NCI-H146 (cell line): Measurements from ENCODE around the gene TMEM120B.
"Not testable (repeated sequence)": the region's sequence is repeated elsewhere in the genome, so short reads cannot be mapped to it uniquely, and the experiment has no call there.

Experiments
- DNase-seq: peaks from one replicate; lab custom pipeline; 2025; lab: John Stamatoyannopoulos, UW

TMEM120B gene

DNA sequence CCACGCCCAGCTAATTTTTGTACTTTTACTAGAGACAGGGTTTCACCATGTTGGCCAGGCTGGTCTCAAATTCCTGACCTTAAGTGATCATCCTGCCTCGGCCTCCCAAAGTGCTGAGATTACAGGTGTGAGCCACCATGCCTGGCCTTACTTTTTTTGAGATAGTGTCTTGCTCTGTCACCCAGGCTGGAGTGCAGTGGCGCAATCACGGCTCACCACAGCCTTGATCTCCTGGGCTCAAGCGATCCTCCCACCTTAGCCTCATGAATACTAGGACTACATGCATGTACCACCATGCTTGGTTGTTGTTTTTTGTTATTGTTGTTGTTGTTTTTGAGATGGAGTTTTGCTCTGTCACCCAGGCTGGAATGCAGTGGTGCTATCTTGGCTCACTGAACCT lies 33.0 kb downstream of the TMEM120B start:
- DNase-seq: not testable (repeated sequence)

DNA sequence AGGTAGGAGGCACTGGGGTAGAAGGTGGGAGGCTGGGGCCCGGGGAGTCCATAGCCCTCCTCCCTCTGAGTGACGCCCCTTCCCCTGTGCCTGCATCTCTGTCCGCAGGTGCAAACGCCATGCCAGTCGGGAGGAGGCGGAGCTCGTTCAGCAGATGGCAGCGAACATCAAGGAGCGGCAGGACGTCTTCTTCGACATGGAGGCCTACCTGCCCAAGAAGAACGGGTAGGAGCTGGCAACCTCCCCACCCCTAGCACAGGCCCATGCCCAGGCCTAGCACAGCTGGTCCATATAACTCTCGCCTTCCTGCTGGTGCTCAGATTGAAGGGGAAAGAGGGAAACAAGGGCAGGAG lies 35.6 kb downstream of the TMEM120B start:
- DNase-seq: no peak

DNA sequence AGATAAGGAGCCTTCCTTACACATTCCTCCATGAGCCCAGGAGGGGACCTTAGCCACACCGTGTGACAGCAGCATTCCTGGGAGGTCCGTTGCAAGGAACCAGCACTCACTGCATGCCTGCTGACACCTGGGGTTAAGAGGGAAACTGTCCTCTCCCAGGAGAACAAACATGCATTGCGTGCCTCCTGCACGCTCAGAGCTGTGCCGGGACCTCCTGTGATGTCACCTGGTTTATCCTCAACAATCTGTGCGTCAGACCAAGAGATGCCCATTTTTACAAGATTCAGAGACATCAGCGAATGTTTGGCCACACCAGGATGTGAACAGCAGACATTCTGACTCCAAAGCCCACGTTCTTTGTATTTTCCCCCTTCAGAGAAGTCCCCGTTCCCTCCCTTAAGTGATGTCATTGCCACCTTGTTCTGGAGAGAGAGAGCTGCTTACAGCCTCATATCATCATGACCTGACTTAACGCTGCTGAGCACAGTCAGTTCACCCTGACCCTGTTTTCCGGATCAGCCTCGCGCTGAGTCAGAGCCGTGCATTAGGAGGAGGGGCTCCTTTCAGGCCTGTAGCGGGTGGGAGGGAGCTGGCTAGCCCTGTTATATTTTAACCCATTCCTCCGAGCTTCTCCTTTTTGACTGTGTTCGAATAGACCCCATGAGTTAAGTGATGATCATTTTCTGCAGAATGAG lies 36.2 kb downstream of the TMEM120B start:
- no peak for DNase-seq

DNA sequence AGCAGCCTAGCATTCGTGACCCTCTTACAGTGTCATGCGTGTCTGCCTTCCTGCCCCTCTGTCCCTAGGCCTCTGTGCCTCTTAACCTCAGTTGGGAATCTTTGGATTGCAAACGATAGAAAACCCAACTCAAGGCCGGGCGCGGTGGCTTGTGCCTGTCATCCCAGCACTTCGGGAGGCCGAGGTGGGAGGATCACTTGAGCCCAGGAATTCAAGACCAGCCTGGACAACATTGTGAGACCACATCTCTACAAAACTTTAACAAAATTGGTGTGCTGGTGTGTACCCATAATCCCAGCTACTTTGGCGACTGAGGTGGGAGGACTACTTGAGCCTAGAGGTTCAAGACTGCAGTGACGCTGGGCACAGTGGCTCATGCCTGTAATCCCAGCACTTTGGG lies 36.7 kb downstream of the TMEM120B start:
- DNase-seq: no peak

DNA sequence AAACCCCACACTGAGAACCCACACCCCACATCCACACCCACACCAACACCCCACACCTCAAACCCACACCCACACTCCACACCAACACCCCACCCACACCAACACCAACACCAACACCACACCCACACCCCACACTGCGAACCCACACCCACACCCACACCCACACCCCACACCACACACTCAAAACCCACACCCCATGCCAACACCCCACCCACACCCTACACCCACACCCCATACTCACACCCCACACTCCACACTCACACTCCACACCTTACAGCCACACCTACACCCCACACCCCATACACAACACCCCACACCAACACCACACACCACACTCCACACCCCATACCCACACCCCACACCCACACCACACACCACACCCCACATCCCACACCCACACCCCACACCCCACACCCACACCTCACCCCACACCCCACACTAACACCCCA lies 38.0 kb downstream of the TMEM120B start:
- no peak for DNase-seq

DNA sequence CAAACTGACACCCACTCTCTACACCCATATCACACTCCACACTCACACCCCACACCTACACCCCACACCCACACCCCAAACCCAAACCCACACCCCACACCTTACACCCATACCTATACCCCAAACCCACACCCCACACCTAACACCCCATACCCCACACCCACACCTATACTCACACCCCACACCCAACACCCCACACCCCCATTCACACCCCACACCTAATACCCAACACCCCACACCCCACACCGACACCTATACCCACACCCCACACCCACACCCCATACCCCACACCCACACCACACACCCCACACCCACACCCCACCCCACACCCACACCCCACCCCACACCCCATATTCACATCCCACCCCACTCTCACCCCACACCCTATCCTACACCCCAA lies 38.5 kb downstream of the TMEM120B start:
- no peak for DNase-seq

DNA sequence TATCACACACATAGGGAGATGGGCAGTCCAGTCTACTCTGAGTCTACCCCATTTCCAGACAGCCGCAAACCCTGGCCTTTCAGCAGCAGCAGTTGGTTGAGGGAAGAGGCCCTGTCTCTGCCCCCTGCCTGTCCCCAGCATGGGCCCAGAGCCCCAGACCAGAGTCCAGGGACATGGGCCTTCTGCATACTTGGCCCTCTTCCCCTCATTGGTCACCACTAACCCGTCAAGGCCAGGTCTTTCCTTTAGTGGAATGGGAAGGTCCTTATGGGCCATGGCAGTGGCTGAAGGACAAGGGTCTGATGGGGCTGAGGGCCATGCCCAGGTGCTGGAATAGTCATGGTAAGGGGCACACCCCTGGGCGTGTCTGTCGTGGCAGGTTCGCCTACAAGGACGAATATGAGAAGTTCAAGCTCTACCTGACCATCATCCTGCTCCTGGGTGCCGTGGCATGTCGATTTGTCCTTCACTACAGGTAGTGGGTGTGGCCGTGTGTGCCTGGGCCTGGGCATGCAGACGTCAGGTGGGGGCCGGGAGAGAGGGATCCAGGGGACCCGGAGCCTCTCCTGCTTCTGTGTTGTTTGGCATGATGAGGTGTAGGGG lies 39.3 kb downstream of the TMEM120B start:
- no peak for DNase-seq

DNA sequence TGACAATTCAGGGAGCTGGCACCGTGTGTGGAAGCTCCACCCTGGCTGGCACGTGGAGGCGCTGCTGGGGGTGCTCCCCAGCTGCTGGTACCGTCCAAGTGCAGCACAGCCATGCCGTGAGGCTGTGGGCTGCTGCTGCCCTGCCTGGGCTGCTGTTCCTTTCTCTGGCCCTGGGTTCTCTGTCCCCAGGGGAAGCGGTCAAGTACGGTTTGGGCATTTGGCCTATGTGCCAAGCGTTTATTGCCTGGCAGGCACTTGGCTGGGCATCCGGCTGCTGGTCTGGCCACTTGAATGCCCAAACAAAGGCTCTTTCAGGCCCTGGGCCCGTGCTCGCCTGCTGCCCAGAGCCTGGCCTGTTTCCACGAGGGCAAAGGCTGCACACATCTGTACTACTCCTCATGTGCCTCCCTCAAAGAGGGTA lies 41.3 kb downstream of the TMEM120B start:
- DNase-seq: no peak

DNA sequence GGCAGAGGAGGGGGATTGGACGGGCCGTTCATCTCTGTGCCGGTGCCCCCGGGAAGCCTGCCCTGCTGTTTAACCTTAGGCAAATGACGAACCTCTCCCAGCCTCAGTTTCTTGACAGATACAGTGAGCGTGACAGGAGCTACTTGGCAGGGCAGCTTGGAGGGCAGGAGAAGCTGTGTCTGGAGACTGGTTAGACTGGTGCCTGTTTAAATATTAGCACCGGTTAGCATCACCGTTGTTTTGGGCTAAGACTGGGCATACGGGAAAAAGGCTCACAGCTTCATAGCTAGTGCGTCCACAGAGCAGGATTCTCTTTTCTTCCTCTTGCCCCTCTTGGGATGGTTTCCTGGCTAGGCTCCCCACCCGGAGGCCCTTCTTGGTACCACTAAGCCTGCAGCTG lies 42.3 kb downstream of the TMEM120B start:
- DNase-seq: no peak

DNA sequence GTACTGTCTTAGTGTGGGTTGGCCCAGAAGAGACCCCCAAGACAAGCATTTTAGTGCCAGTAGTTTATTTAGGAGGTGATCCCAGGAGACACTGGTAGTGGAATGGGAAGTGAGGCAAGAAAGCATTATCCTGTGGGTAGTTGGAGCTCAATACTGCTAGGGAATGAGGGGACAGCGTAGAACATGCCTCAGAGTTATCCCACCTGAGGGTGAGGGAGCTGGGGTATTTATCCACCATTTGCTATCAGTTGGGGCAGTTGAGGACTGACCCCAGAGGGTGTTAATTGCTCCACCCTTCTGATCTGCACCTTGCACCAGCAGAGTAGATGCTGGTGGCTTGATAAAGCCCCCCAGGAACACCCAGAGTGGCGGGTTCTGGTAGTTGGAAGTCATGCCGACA lies 43.0 kb downstream of the TMEM120B start:
- DNase-seq: no peak

DNA sequence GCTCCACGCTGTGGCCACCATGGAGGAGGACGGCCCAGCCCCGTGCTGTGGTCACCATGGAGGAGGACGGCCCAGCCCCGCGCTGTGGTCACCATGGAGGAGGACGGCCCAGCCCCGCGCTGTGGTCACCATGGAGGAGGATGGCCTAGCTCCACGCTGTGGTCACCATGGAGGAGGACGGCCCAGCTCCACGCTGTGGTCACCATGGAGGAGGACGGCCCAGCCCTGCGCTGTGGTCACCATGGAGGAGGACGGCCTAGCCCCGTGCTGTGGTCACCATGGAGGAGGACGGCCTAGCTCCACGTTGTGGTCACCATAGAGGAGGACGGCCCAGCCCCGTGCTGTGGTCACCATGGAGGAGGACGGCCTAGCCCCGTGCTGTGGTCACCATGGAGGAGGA lies 46.0 kb downstream of the TMEM120B start:
- DNase-seq: not testable (repeated sequence)

DNA sequence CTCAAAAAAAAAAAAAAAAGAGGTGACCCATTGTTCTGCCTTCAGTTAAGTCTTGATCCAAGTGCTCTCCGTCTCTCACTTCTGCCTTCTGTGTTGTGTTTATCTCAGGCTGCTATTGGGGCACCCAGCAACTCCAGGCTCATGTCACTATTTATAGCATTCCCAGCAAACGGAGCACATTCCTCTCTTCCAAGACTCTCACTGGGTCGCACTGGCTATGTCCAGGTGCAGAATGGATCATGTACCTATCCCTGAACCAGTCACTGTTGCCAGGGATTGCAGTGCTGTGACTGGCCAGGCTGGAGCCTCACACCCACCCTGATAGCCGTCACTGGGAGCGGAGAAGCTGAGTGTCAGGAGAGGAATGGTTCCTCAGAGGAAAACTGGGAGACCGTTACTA lies 49.7 kb downstream of the TMEM120B start:
- no peak for DNase-seq

DNA sequence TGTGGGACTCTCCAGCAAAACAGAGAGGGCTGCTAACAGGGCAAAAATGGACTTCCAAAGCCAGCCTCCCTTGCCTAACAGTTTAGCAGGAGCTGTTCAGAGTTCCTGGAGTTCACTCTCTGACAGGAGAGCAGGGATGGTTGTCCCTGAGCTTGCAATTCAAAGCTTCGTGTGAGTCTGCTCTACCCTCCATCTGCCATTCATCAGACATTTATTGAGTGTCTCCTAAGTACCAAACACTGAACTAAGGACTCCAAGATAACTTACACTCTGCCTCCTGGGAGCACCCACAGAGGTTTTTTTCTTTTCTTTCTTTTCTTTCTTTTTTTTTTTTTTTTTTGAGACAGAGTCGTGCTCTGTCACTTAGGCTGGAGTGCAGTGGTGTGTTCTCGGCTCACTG lies 52.3 kb downstream of the TMEM120B start:
- no peak for DNase-seq

DNA sequence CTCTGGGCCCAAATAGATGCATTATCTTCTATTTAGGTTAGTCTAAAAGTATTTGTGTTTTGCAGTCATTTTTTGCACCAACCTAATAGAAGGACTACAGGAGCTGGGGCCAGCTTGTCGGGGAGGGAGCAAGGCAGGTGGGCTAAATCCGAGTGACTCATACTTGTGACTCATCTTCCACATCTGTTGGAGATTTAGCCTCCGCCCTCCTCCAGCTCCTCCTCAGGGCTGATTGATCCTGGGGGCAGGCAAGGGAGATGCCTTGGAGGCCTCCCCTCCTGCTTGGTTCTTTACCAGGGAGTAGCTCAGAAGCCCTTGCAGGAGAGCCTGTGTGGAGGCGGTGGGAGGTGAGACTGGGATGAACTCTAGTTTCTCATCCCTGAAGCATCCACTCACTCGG lies 53.0 kb downstream of the TMEM120B start:
- no peak for DNase-seq

DNA sequence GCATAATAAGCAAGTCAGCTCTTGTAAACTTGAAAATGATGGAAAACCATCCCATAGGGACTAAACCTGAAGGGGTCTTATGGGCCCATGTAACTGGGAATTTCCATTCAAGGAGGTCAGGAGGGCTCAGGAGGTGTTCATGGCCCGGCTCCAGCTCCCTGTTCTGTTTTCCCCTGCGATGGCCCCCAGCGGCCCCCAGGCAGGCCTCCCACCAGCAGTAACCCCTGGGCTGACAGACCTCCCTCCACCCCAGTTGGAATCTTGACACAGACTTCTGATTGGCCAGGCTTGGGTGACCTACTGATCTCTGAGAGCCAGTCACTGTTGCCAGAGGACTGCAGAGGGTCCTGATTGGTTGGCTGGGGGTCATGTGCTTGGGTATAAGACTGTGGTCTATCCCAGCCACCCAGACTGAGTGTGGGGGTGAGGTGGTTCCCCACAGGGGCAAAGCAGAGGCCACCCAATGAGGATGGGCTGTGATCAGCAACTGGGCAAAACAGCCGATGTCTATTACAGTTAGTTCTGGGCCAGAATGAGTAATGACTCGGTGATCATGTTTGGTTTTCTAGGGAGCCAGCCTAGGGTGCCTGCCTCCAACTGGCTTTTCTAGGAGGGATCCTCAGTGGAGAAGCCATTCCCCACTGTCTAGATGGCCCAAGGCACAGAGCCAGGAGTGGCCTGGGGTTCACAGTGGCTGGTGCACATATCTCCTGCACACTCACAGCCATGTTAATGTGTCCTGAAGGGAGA lies 53.9 kb downstream of the TMEM120B start:
- no peak for DNase-seq

DNA sequence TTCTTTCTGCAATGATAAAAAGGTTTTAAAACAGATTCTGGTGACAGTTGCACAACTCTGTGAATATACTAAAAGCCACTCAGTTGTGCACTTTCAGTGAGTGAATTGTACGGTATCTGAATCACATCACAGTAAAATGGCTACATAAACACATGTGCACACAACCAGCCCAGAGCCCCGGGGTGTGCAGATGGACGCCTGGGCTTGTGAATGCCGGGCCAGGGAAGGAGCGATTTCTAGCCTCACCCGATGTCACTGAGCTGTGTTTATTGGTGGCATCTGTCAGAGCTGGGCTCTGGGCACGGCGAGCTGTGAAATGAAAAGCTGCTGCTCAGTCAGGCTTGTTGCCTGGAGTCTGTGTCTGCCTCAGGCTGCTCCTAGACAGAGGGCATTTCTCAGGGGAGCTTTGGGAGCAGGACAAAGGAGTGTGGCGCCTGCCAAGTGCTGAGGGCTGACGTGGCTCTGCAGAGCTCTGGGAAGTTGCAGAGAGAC lies 55.0 kb downstream of the TMEM120B start:
- DNase-seq: no peak

DNA sequence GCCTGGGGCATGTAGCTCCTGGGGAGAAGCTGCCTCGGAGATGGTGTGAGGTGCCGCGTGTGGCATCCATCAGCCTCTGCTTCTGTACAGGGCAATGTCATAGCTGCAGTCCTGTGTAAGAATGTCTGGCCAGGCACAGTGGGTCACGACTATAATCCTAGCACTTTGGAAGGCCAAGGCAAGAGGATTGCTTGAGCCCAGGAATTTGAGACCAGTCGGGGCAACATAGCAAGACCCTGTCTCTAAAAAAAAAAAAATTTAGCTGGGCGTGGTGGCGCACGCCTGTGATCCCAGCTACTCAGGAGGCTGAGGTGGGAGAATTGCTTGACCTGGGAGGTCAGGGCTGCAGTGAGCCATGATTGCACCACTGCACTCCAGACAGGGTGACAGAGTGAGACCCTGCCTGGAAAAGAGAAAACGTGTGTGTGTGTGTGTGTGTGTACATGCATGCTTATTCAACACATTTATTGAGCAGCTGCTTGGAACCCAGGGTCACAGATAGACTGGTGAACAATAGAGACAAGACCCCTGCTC lies 56.8 kb downstream of the TMEM120B start:
- no peak for DNase-seq

DNA sequence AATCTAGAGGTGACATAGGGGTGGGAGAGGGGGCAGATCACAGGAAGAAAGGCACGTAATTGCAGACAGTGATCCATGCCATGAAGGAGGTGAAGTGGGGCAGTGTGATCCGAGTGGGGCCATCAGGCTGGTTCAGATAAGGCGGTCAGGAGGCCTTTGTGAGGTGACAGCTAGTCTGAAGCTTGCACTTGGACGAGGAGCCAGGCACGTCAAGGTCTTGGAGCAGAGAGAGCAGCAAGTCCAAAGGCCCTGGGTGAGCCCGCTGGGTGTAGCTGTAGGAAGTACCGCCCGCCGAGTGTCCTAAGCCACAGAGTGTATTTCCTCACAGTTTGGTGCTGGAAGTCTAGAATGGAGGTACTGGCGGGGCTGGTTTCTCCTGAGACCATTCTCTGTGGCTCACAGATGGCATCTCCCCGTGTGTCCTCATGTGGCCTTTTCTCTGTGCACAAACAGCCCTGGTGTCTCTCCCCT lies 57.3 kb downstream of the TMEM120B start:
- no peak for DNase-seq

DNA sequence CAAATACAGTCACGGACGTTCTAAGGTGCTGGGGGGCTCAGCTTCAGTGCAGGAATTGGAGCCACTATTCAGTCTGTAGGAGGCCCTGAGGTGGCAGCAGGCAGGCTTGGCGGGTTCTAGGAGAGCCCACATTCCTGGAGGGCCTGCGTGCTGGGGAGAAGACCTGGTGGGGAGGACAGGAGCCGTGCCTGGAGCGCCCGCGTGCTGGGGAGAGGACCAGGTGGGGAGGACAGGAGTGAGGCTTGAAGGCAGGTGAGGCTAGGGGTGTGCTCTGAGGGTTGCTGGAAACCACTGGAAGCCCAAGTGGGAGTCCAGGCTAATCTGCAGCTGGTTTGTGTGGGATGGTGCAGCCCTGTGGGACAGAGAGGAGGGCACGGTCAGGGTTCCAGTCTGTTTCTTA lies 57.8 kb downstream of the TMEM120B start:
- no peak for DNase-seq

DNA sequence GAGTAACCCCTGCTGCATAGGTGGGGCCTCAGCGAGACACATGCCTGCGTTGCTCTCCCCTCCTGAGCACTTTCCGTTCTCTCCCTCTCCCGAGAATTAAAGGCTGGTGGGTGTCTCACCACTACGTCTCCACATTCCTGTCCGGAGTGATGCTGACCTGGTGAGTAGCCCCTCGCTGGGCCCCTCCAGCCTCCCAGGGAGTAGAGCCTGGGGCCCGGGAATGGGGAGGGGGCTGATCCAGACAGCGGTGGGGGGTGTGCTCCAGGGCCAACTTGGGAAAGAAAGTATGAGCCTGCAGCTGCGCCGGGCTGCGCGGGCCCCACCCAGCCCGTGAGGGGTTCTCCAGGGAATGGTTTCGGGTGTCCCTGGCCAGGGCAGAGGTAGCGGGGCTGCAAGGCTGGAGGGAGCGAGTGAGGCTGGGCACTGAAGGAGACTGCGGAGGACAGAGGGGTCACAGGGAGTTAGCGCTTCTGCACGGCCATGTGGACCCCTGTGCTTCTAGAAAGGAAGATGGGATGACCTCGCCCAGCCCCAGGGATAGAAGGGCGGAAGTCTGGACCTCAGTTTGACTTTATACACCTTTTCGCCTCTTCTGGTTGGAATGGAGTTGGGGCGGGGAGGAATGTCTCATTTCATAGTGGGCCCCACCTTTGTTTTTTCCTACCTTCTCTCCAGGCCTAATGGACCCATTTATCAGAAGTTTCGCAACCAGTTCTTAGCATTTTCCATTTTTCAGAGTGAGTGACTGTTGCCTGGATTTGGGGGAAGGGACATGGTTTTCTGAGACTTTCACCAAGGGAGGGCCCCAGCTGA lies 58.5 kb downstream of the TMEM120B start:
- DNase-seq: no peak

DNA sequence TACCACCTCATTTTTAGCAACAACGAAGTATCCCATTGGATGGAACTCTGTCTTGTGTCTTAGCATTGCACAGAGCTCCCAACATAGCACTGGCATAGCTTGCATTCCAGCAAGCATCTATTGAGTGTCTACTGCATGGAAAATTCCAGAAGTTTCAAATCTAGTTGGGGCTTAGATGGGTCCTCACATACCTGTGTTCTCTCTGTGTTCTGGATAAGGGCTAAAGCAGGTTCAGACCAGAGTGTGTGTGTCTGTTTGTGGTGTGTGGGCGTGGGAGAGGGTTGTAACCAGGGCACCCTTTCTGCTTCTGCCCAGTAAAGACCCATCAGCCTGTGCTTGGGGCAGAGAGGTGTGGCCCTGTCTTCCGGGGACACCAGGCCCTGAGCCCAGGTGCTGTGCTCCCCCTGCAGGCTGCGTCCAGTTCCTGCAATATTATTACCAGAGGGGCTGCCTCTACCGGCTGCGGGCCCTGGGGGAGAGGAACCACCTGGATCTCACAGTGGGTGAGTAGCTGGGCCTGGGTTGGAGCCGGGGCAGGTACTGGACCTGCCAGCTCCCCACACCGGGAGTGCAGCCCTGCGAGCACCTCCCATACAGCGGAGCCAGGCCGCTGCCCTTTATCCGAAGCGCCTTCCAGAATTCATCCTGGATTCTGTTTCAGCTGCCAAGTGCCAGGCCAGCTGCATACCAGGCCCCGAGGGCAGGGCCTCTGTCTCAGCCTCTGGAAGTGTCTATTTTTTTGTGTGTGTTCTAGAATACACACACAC lies 60.6 kb downstream of the TMEM120B start:
- peak; percentile 64 for DNase-seq
